EH (cell line): ENCODE measurements around the gene SCYGR8.
"Not testable (repeated sequence)": the region's sequence is repeated elsewhere in the genome, so short reads cannot be mapped to it uniquely, and the experiment has no call there.

Experiments
- DNase-seq: peaks from one replicate; pipeline ENCODE4 v3.0.0-alpha.2; 2015; ENCODE audit warnings: low read depth

Gene SCYGR8

GRCh38 chr2:227745594-227745993 is at the start of gene SCYGR8:
SCYGR8 (plus strand) TSS chr2:227745894; CDS start chr2:227745894, 0 bp downstream.
- no peak for DNase-seq

GRCh38 chr2:227696990-227697679 is 48.6 kb upstream of the SCYGR8 start:
- peak; percentile 8 for DNase-seq

- DNase-seq, result no peak
Measured at GRCh38 chr2:227701556-227701955, 44.1 kb upstream of the SCYGR8 start.

GRCh38 chr2:227703280-227703732 is 42.4 kb upstream of the SCYGR8 start:
- peak; percentile 61 for DNase-seq

GRCh38 chr2:227703961-227704360 is 41.7 kb upstream of the SCYGR8 start:
- peak; percentile 50 for DNase-seq

GRCh38 chr2:227706859-227707258 is 38.8 kb upstream of the SCYGR8 start:
- DNase-seq, result no peak

GRCh38 chr2:227707390-227707789 is 38.3 kb upstream of the SCYGR8 start:
- no peak for DNase-seq

GRCh38 chr2:227710986-227711385 is 34.7 kb upstream of the SCYGR8 start:
- no peak for DNase-seq

- DNase-seq, result no peak
Measured at GRCh38 chr2:227713291-227713690, 32.4 kb upstream of the SCYGR8 start.

GRCh38 chr2:227716501-227716900 is 29.2 kb upstream of the SCYGR8 start:
- DNase-seq, result no peak

- DNase-seq, result peak; percentile 76
Measured at GRCh38 chr2:227717687-227718567, 27.8 kb upstream of the SCYGR8 start, which contains the start of gene SLC19A3. SLC19A3 (minus strand) TSS chr2:227718028; CDS start chr2:227702318, 15,710 bp downstream.

- DNase-seq, result no peak
Measured at GRCh38 chr2:227719641-227720040, 26.1 kb upstream of the SCYGR8 start.

GRCh38 chr2:227720680-227721079 is 25.0 kb upstream of the SCYGR8 start:
- no peak for DNase-seq

GRCh38 chr2:227722821-227723220 is 22.9 kb upstream of the SCYGR8 start:
- not testable (repeated sequence) for DNase-seq

- DNase-seq, result no peak
Measured at GRCh38 chr2:227724394-227725039, 21.2 kb upstream of the SCYGR8 start, which contains the start of gene SCYGR6. SCYGR6 (minus strand) TSS chr2:227724757; CDS start chr2:227724757, 0 bp downstream.

- DNase-seq, result no peak
Measured at GRCh38 chr2:227728035-227728434, 17.7 kb upstream of the SCYGR8 start, which contains the start of gene SCYGR7. SCYGR7 (plus strand) TSS chr2:227728335; CDS start chr2:227728335, 0 bp downstream.

- no peak for DNase-seq
Measured at GRCh38 chr2:227739351-227739750, 6.3 kb upstream of the SCYGR8 start.

GRCh38 chr2:227740705-227741104 is 5.0 kb upstream of the SCYGR8 start:
- DNase-seq, result not testable (repeated sequence)

GRCh38 chr2:227748079-227748478 is 2.4 kb downstream of the SCYGR8 start:
- peak; percentile 5 for DNase-seq

GRCh38 chr2:227756261-227756660 is 10.6 kb downstream of the SCYGR8 start:
- DNase-seq, result not testable (repeated sequence)

GRCh38 chr2:227759411-227760118 is 13.9 kb downstream of the SCYGR8 start:
- DNase-seq, result no peak
